Tibial nerve (tissue), 4 donors: Measurements from ENCODE around the gene CAMSAP2.

ENCODE experiments used
- EP300 ChIP-seq, 2 donors: sonication (generic); formaldehyde crosslinking; IDR thresholded peaks; one replicate each; pipeline ENCODE4 v1.6.1; 2017; ENCODE audit warnings: antibody characterized with exemption in 2 of 2, mild to moderate bottlenecking in 1 of 2
- POLR2A ChIP-seq, 2 donors: fragments of 450-650 bp; IDR thresholded peaks; one replicate each; pipeline ENCODE4 v1.6.1; 2017; ENCODE audit warnings: antibody characterized with exemption in 2 of 2, mild to moderate bottlenecking in 2 of 2, moderate library complexity in 2 of 2
- TF ChIP-seq, protein P1 (sequence below), 5 experiments: fragments of 200-600 bp in 3 of 5; fragments of 450-650 bp in 2 of 5; sonication (generic) in 3 of 5; IDR thresholded peaks; one replicate each; pipeline ENCODE4 v1.5.1; 2016 to 2019; ENCODE audit warnings: antibody characterized with exemption in 5 of 5, mild to moderate bottlenecking in 3 of 5, moderate library complexity in 2 of 5

DNA sequence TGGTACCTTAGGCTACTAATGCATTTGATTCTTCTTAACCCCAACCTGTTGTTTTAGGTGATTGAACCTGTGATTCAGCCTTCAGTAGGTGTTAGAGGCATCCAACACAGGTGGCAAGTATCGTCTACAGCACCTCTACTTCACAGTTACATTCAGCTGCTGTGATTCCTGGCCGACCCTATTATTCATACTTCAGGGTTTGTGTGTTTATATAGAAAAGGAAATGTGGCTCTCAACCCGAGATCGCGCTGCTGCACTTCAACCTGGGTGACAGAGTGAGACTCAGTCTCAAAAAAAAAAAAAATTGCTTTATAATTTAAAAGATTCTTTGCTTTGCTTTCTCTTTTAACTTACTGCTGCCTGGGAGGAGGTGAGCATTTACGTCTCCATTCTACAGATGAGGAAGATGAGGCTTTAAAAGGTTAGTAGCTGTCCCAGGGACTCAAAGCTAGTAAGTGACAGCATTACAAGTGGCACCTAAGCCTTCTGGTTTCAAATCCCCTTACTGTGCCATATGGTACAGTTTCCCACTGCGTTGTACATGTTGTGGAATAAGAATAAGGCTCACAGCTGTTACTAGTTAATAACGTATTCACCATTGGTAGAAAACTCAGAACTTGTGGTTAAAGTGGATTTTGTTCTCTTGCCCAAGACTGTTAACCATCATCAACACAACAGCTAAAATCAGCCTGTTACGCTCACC is 124.2 kb downstream of the CAMSAP2 start:
- TF ChIP-seq, protein P1, sequence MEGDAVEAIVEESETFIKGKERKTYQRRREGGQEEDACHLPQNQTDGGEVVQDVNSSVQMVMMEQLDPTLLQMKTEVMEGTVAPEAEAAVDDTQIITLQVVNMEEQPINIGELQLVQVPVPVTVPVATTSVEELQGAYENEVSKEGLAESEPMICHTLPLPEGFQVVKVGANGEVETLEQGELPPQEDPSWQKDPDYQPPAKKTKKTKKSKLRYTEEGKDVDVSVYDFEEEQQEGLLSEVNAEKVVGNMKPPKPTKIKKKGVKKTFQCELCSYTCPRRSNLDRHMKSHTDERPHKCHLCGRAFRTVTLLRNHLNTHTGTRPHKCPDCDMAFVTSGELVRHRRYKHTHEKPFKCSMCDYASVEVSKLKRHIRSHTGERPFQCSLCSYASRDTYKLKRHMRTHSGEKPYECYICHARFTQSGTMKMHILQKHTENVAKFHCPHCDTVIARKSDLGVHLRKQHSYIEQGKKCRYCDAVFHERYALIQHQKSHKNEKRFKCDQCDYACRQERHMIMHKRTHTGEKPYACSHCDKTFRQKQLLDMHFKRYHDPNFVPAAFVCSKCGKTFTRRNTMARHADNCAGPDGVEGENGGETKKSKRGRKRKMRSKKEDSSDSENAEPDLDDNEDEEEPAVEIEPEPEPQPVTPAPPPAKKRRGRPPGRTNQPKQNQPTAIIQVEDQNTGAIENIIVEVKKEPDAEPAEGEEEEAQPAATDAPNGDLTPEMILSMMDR (IDR thresholded peaks at IDR 0.05), result no peak
- TF ChIP-seq POLR2A (IDR thresholded peaks at IDR 0.05), result no peak
- TF ChIP-seq EP300 (IDR thresholded peaks at IDR 0.05), result no peak
